Erythroblast (primary cell): Measurements from ENCODE around the gene HTD2.

ENCODE experiments used
- GATA1 ChIP-seq: IDR thresholded peaks from 2 replicates; pipeline ENCODE4 v1.6.1; 2011; ENCODE audit warnings: low read depth, mild to moderate bottlenecking, control low read depth, low read length, moderate library complexity
- POLR2A ChIP-seq: IDR thresholded peaks from 2 replicates; pipeline ENCODE4 v1.6.1; 2011; ENCODE audit warnings: mild to moderate bottlenecking, low read length

- no peak for TF ChIP-seq POLR2A
- no peak for TF ChIP-seq GATA1
These were observed 1.4 kb downstream of the HTD2 start for GRCh38 chr3:58307639-58308215.
